ENCODE results near the gene AMIGO1. TPM values are rescaled to one million over a fixed set of nuclear protein-coding genes. Genes with fewer than 3 reads are reported as not detected.

AMIGO1 gene
- total RNA-seq, 4 donors from 2014 or later = 0.45 to 2.7 (median 1.8) TPM

DNA sequence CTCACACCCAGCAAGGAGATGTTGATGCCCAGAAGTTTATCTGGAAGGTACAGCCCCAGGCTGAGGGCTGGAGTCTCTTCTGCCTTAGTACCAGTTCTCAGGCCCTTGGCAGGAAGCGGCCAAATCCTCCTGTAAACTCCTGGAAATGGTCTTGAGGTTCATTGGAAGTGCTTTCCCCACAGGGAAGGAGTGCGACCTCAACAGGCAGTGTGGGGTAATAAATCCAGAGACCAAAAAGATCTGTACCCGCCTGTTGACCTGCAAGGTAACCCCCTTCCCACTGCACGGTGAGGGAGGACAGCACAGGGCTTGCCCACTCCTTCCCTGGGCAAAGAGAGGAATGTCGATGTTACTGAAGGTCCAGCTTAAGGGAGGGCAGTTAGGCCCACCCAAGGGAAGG is 21.3 kb downstream of the AMIGO1 start:
- TF ChIP-seq, protein P1, sequence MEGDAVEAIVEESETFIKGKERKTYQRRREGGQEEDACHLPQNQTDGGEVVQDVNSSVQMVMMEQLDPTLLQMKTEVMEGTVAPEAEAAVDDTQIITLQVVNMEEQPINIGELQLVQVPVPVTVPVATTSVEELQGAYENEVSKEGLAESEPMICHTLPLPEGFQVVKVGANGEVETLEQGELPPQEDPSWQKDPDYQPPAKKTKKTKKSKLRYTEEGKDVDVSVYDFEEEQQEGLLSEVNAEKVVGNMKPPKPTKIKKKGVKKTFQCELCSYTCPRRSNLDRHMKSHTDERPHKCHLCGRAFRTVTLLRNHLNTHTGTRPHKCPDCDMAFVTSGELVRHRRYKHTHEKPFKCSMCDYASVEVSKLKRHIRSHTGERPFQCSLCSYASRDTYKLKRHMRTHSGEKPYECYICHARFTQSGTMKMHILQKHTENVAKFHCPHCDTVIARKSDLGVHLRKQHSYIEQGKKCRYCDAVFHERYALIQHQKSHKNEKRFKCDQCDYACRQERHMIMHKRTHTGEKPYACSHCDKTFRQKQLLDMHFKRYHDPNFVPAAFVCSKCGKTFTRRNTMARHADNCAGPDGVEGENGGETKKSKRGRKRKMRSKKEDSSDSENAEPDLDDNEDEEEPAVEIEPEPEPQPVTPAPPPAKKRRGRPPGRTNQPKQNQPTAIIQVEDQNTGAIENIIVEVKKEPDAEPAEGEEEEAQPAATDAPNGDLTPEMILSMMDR (IDR thresholded peaks at IDR 0.05) = no peak
- no peak for TF ChIP-seq POLR2A (IDR thresholded peaks at IDR 0.05)

GRCh38 chr1:109487261-109487660 is 22.3 kb downstream of the AMIGO1 start:
- DNase-seq = no peak
- intact Hi-C loops (cut with DNase I) = no loop called here
- WGBS, 2 donors = 54 to 80% methylated on average over 1 to 3 of the region's 5 CpGs

More for the DNA sequence above, 21.3 kb downstream of the AMIGO1 start:
- H3K9me3 ChIP-seq = no peaks in the 10 kb centered on the region
- H3K36me3 ChIP-seq = peaks cover 0 to 47% (median 0%) of the 10 kb centered on the region in 3 donors
- no peak overlapping the region for H3K4me3 ChIP-seq
- no peak for DNase-seq
- no peak overlapping the region for H3K27ac ChIP-seq
- WGBS, 2 donors = 74 to 100% methylated on average over 1 to 3 of the region's 5 CpGs
- no peaks in the 10 kb centered on the region for H3K27me3 ChIP-seq
- intact Hi-C loops (cut with DNase I) = no loop called here
- peaks cover 8 to 27% (median 14%) of the 10 kb centered on the region in 3 donors for H3K4me1 ChIP-seq

GRCh38 chr1:109485001-109485400 is 24.5 kb downstream of the AMIGO1 start:
- peaks cover 0 to 15% (median 0%) of the 10 kb centered on the region in 4 donors for H3K27me3 ChIP-seq
- H3K4me1 ChIP-seq = peaks cover 12 to 27% (median 14%) of the 10 kb centered on the region in 3 donors
- H3K27ac ChIP-seq = no peak overlapping the region
- intact Hi-C loops (cut with DNase I) = no loop called here
- H3K9me3 ChIP-seq = no peaks in the 10 kb centered on the region
- peaks cover 0 to 33% (median 0%) of the 10 kb centered on the region in 3 donors for H3K36me3 ChIP-seq
- no peak for DNase-seq
- 14% methylated on average over 2 of the region's 3 CpGs; no CpG with 5 or more reads in 1 of the 2 donors for WGBS, 2 donors
- TF ChIP-seq, protein P1 (IDR thresholded peaks at IDR 0.05) = no peak
- TF ChIP-seq POLR2A (IDR thresholded peaks at IDR 0.05) = no peak
- H3K4me3 ChIP-seq = peak overlapping the region in 2 of 4 donors; percentile 75 to 82

More at GRCh38 chr1:109487261-109487660, 22.3 kb downstream of the AMIGO1 start:
- H3K9me3 ChIP-seq = no peaks in the 10 kb centered on the region
- peaks cover 12 to 31% (median 14%) of the 10 kb centered on the region in 3 donors for H3K4me1 ChIP-seq
- no peak overlapping the region for H3K27ac ChIP-seq
- H3K27me3 ChIP-seq = peaks cover 0 to 3% (median 0%) of the 10 kb centered on the region in 4 donors
- no peak overlapping the region for H3K4me3 ChIP-seq
- TF ChIP-seq, protein P1 (IDR thresholded peaks at IDR 0.05) = no peak
- TF ChIP-seq POLR2A (IDR thresholded peaks at IDR 0.05) = no peak
- H3K36me3 ChIP-seq = peaks cover 0 to 47% (median 0%) of the 10 kb centered on the region in 3 donors

DNA sequence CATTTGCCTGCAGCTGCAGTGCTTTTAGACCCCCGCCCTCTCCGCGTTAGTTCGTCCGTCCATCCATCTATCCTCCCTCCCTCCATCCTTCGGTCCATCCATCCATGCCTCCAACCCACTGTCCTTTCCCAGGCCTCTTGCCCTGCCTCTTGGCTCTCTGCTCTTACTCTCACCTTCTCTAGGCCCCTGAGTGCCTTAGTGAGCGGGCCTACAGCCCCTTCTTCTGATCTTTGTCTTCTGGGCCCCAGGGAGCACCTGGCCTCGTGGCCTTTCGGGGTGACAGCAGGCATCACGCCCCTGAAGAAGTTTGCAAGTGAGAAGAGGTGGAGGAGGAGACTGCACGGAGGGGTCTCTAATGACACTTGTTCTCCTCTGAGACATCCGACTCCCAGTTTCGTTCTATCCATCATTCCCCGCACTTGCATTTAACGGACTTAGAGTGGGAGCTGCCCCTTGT is 25.0 kb downstream of the AMIGO1 start:
- TF ChIP-seq, protein P1 (IDR thresholded peaks at IDR 0.05) = no peak
- TF ChIP-seq POLR2A (IDR thresholded peaks at IDR 0.05) = no peak
- Histone ChIP-seq H3K27me3 (peaks cover 0 to 19% (median 0%) of the 10 kb centered on the region in 4 donors), H3K27ac (peak overlapping the region; percentile 94 to 98 (median 98)), H3K4me1 (peaks cover 12 to 27% (median 14%) of the 10 kb centered on the region in 3 donors), H3K4me3 (peak overlapping the region; percentile 64 to 82 (median 77)), H3K9me3 (no peaks in the 10 kb centered on the region), H3K36me3 (peaks cover 0 to 28% (median 0%) of the 10 kb centered on the region in 3 donors)
- intact Hi-C loops (cut with DNase I) = no loop called here
- 26 to 33% methylated on average over 13 to 15 of the region's 15 CpGs for WGBS, 2 donors
- DNase-seq = no peak

DNA sequence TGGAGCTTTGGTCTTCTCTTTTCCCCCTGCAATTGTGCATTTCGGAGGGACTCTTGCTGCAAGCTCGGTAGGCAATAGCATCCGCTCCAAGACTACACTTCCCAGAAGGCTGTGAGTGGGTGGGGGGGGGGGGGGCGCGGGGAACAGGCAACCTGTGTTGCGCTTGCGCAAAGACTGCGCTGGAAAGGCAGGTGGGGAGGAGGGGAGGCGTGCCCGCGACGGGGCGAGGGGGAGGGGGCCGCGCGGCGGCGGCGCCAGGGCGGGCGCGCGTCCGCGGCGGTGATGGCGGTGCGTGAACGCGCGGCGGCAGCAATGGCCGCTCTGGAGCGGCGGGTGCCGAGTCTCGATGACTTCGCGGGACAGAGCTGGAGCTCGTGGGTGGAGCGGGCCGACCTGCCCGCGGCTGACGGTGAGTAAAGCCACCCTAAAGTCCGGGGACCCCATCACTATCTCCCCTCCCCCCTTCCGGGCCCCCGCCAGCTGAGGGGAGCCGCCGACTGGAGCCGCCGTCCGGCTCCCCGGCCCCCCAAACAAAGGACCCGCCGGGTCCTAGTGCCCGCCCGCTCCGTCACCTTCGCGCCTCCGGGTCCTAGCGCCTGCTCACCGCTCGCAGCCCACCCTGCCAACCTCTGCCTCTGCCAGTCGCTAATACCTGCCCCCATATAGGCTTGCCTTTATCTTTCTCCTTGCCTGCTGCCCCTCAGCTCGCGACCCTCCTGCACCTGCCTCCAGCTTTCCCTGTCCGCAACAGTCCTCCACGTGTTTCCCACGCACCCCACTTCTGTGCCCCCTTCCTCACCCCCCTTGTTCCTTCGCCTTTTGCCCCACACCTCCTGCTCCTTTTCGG is 25.6 kb downstream of the AMIGO1 start, which contains the start of gene ATXN7L2:
ATXN7L2 (plus strand) TSS at position 234 of the 847 bp plus-strand sequence; CDS start at position 283, 49 bp downstream.
- intact Hi-C loops (cut with DNase I) = no loop called here
- H3K27me3 ChIP-seq = peaks cover 0 to 24% (median 0%) of the 10 kb centered on the region in 4 donors
- peaks cover 0 to 22% (median 0%) of the 10 kb centered on the region in 3 donors for H3K36me3 ChIP-seq
- H3K4me1 ChIP-seq = peaks cover 12 to 27% (median 14%) of the 10 kb centered on the region in 3 donors
- TF ChIP-seq, protein P1 (IDR thresholded peaks at IDR 0.05) = no peak
- TF ChIP-seq POLR2A (IDR thresholded peaks at IDR 0.05) = peak in 1 of 4 donors; percentile 61
- H3K27ac ChIP-seq = peak within 1 kb of the TSS; percentile 94 to 98 (median 98)
- no peaks in the 10 kb centered on the region for H3K9me3 ChIP-seq
- H3K4me3 ChIP-seq = peak within 1 kb of the TSS; percentile 64 to 82 (median 77)
- 0% methylated on average over 21 to 33 of the region's 73 CpGs for WGBS, 2 donors
- DNase-seq = peak; percentile 66

All from esophagus squamous epithelium (tissue), 5 donors.